Urothelium cell line (cell line): ENCODE data around the gene ADAMTSL1.

Source experiments
- DNase-seq: peaks from one replicate; pipeline ENCODE4 v3.0.0; 2011; ENCODE audit warnings: low spot score, mixed read lengths
- FAIRE-seq: peaks from 2 replicates; lab custom pipeline; 2011; peaks lifted over from hg19 to GRCh38; lab: Jason Lieb, UNC

ADAMTSL1 gene

GRCh38 chr9:18721267-18721994, 247.5 kb downstream of the ADAMTSL1 start:
- DNase-seq (no peak), FAIRE-seq (no peak)

GRCh38 chr9:18721995-18722310, 248.0 kb downstream of the ADAMTSL1 start:
- no peak for FAIRE-seq
- DNase-seq, result no peak

- DNase-seq (no peak), FAIRE-seq (no peak)
Measured at GRCh38 chr9:18722882-18723281, 248.9 kb downstream of the ADAMTSL1 start.

GRCh38 chr9:18723366-18723765, 249.4 kb downstream of the ADAMTSL1 start:
- DNase-seq, result no peak
- no peak for FAIRE-seq

- DNase-seq (no peak), FAIRE-seq (no peak)
Measured at GRCh38 chr9:18726546-18726945, 252.6 kb downstream of the ADAMTSL1 start.

- no peak for FAIRE-seq
- DNase-seq, result no peak
Measured at GRCh38 chr9:18727904-18728303, 254.0 kb downstream of the ADAMTSL1 start.

GRCh38 chr9:18728642-18729041, 254.7 kb downstream of the ADAMTSL1 start:
- FAIRE-seq, result no peak
- no peak for DNase-seq

GRCh38 chr9:18730241-18730640, 256.3 kb downstream of the ADAMTSL1 start:
- DNase-seq (no peak), FAIRE-seq (no peak)

GRCh38 chr9:18739127-18739526, 265.2 kb downstream of the ADAMTSL1 start:
- DNase-seq (no peak), FAIRE-seq (no peak)

GRCh38 chr9:18739641-18740318, 265.8 kb downstream of the ADAMTSL1 start:
- DNase-seq, result no peak

GRCh38 chr9:18741359-18741758, 267.4 kb downstream of the ADAMTSL1 start:
- FAIRE-seq (no peak), DNase-seq (no peak)

More at GRCh38 chr9:18739641-18740318, 265.8 kb downstream of the ADAMTSL1 start:
- no peak for FAIRE-seq

GRCh38 chr9:18741945-18742344, 268.0 kb downstream of the ADAMTSL1 start:
- no peak for DNase-seq
- no peak for FAIRE-seq

- no peak for DNase-seq
- no peak for FAIRE-seq
Measured at GRCh38 chr9:18743421-18743820, 269.5 kb downstream of the ADAMTSL1 start.

- DNase-seq (no peak), FAIRE-seq (no peak)
Measured at GRCh38 chr9:18743971-18744370, 270.0 kb downstream of the ADAMTSL1 start.

- FAIRE-seq, result no peak
- no peak for DNase-seq
Measured at GRCh38 chr9:18745710-18746109, 271.8 kb downstream of the ADAMTSL1 start.

- no peak for FAIRE-seq
- DNase-seq, result no peak
Measured at GRCh38 chr9:18746631-18747030, 272.7 kb downstream of the ADAMTSL1 start.

GRCh38 chr9:18747595-18747994, 273.6 kb downstream of the ADAMTSL1 start:
- FAIRE-seq (no peak), DNase-seq (no peak)

- FAIRE-seq (no peak), DNase-seq (no peak)
Measured at GRCh38 chr9:18748251-18748701, 274.3 kb downstream of the ADAMTSL1 start.

- DNase-seq (no peak), FAIRE-seq (no peak)
Measured at GRCh38 chr9:18749711-18750110, 275.8 kb downstream of the ADAMTSL1 start.

- no peak for FAIRE-seq
- DNase-seq, result no peak
Measured at GRCh38 chr9:18753904-18754303, 280.0 kb downstream of the ADAMTSL1 start.

GRCh38 chr9:18754537-18754936, 280.6 kb downstream of the ADAMTSL1 start:
- no peak for DNase-seq
- FAIRE-seq, result no peak

GRCh38 chr9:18755263-18755662, 281.3 kb downstream of the ADAMTSL1 start:
- FAIRE-seq, result no peak

More at GRCh38 chr9:18755263-18755662, 281.3 kb downstream of the ADAMTSL1 start:
- DNase-seq, result no peak
